C4-2B (cell line): ENCODE data around the gene ATP2A2.

Experiments
- ZFX ChIP-seq: fragments of 450-650 bp; IDR thresholded peaks from 2 replicates; pipeline ENCODE4 v1.6.1; 2017
- TF ChIP-seq, protein P1 (sequence below): fragments of 450-650 bp; conservative IDR thresholded peaks from 2 replicates; pipeline ENCODE4 v1.5.1; 2017; ENCODE audit warnings: mild to moderate bottlenecking

GRCh38 chr12:110251381-110251780 is 29.7 kb upstream of the ATP2A2 start:
- TF ChIP-seq, protein P1, sequence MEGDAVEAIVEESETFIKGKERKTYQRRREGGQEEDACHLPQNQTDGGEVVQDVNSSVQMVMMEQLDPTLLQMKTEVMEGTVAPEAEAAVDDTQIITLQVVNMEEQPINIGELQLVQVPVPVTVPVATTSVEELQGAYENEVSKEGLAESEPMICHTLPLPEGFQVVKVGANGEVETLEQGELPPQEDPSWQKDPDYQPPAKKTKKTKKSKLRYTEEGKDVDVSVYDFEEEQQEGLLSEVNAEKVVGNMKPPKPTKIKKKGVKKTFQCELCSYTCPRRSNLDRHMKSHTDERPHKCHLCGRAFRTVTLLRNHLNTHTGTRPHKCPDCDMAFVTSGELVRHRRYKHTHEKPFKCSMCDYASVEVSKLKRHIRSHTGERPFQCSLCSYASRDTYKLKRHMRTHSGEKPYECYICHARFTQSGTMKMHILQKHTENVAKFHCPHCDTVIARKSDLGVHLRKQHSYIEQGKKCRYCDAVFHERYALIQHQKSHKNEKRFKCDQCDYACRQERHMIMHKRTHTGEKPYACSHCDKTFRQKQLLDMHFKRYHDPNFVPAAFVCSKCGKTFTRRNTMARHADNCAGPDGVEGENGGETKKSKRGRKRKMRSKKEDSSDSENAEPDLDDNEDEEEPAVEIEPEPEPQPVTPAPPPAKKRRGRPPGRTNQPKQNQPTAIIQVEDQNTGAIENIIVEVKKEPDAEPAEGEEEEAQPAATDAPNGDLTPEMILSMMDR, result no peak
- no peak for TF ChIP-seq ZFX
